ENCODE measurements around the gene CDKAL1.
A peak's percentile ranks its signal among the peaks of the same experiment; 100 is the strongest.

The CDKAL1 gene

DNA sequence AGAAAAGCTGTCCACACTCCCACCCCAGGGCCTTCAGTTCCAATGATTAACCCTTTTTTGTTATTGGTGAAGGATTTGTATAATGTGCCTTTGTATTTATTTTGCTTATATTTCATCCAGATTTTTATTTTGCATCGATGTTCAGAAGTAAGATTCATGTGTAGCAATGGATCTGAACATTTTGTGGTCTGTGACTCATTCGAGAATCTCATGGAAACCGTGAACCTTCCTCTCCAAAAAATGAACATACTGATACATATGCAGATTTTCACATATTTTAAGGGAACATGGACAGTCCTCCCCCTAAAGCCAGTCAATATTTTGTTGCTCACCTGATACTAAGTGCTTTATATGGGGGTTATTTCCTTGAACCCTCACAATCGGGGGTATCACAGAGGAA, 637.5 kb downstream of the CDKAL1 start:
- H3K27ac ChIP-seq (ENCODE audit: low read length): no peak overlapping the region
- no peaks in the 10 kb centered on the region for H3K36me3 ChIP-seq (ENCODE audit: control insufficient read depth, insufficient read depth, low read length)
- no peaks in the 10 kb centered on the region for H3K9me3 ChIP-seq (ENCODE audit: control insufficient read depth, insufficient read depth, low read length)
- DNase-seq (ENCODE audit: low read depth, low spot score): no peak
- no peaks in the 10 kb centered on the region for H3K4me1 ChIP-seq (ENCODE audit: control insufficient read depth, insufficient read depth, low read length)
- WGBS (ENCODE audit: insufficient coverage, insufficient read length): no CpG with 5 or more reads among the region's 4 CpGs
- H3K27me3 ChIP-seq (ENCODE audit: control insufficient read depth, insufficient read depth, low read length): no peaks in the 10 kb centered on the region
- no peak overlapping the region for H3K4me3 ChIP-seq (ENCODE audit: low read length)

DNA sequence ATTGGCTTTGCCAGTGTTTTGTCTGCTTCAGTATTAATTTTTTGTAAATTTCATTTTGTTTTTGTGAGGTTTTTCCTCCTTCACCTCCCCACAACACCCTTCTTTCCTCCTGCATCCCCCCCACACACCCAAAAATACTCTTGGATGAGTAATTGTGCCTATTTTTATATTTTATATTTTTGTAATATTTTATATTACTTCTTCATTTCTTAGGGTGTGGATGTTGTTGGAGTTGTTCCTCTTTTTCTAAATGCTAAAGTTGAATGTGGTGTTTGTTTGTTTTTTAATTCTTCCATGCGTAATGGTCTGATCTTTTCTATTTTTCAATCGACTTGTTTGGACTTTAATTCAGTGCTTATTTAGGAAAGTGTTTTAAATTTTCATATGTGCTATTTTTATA, 638.8 kb downstream of the CDKAL1 start:
- H3K4me3 ChIP-seq (ENCODE audit: low read length): no peak overlapping the region
- no peaks in the 10 kb centered on the region for H3K27me3 ChIP-seq (ENCODE audit: control insufficient read depth, insufficient read depth, low read length)
- H3K36me3 ChIP-seq (ENCODE audit: control insufficient read depth, insufficient read depth, low read length): no peaks in the 10 kb centered on the region
- WGBS (ENCODE audit: insufficient coverage, insufficient read length): no CpG with 5 or more reads among the region's 2 CpGs
- no peaks in the 10 kb centered on the region for H3K9me3 ChIP-seq (ENCODE audit: control insufficient read depth, insufficient read depth, low read length)
- no peak for DNase-seq (ENCODE audit: low read depth, low spot score)
- no peak overlapping the region for H3K27ac ChIP-seq (ENCODE audit: low read length)
- H3K4me1 ChIP-seq (ENCODE audit: control insufficient read depth, insufficient read depth, low read length): no peaks in the 10 kb centered on the region

DNA sequence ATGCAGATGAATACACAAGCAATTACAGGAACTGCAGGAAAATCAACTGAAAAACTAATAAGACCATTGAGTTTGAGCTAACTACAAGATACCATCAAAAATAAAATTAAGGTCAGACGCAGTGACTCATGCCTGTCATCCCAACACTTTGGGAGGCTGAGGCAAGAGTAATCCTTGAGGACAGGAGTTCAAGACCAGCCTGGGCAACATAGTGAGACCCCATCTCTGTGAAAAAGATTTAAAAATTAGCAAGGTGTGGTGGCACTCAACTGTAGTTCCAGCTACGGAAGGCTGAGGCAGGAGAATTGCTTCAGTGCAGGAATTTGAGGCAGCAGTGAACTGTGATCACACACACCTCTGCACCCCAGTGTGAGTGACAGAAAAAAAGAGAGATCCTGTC, 639.4 kb downstream of the CDKAL1 start:
- no peak overlapping the region for H3K27ac ChIP-seq (ENCODE audit: low read length)
- H3K4me3 ChIP-seq (ENCODE audit: low read length): no peak overlapping the region
- no peaks in the 10 kb centered on the region for H3K4me1 ChIP-seq (ENCODE audit: control insufficient read depth, insufficient read depth, low read length)
- no CpG with 5 or more reads among the region's 2 CpGs for WGBS (ENCODE audit: insufficient coverage, insufficient read length)
- no peaks in the 10 kb centered on the region for H3K9me3 ChIP-seq (ENCODE audit: control insufficient read depth, insufficient read depth, low read length)
- no peaks in the 10 kb centered on the region for H3K27me3 ChIP-seq (ENCODE audit: control insufficient read depth, insufficient read depth, low read length)
- no peaks in the 10 kb centered on the region for H3K36me3 ChIP-seq (ENCODE audit: control insufficient read depth, insufficient read depth, low read length)
- no peak for DNase-seq (ENCODE audit: low read depth, low spot score)

DNA sequence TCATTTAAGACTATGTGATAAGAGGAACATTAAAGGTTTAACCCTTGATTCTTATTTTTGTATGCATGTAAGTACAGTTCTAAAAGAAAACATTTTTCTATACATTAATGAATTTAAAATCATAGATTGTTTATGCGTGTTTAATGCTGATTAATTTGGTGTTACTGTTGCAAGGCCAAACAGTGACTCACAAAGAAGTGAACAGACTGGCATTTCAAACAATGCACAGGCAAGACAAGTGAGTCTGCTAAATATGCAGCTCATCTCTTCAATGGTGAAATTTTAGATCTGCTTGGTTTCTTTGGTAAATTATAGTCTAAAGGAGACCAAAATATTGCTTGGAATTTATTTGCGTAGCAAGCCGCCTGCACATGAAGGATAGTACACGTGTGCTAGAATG, 641.9 kb downstream of the CDKAL1 start:
- no peaks in the 10 kb centered on the region for H3K27me3 ChIP-seq (ENCODE audit: control insufficient read depth, insufficient read depth, low read length)
- no peaks in the 10 kb centered on the region for H3K9me3 ChIP-seq (ENCODE audit: control insufficient read depth, insufficient read depth, low read length)
- H3K4me3 ChIP-seq (ENCODE audit: low read length): no peak overlapping the region
- DNase-seq (ENCODE audit: low read depth, low spot score): no peak
- WGBS (ENCODE audit: insufficient coverage, insufficient read length): no CpG with 5 or more reads among the region's 4 CpGs
- no peaks in the 10 kb centered on the region for H3K4me1 ChIP-seq (ENCODE audit: control insufficient read depth, insufficient read depth, low read length)
- H3K36me3 ChIP-seq (ENCODE audit: control insufficient read depth, insufficient read depth, low read length): no peaks in the 10 kb centered on the region
- no peak overlapping the region for H3K27ac ChIP-seq (ENCODE audit: low read length)

DNA sequence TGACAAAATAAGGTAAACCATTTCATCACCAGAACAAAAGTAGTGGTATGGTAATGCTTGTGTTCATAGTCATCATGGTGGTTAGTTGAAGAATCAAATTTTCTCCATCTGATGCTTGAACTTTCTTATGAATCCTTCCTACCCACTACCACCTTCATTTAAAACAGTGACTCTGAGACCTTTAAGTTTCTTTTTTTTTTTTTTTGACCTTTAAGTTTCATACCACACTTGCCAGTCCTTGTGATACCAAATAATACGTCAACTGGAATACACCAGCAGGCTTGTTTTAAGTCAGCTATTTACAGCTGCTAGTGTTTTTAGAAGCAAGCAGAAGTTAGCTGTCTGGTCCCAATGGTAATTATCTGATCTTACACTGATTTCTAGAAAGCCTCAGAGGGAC, 645.9 kb downstream of the CDKAL1 start:
- no CpG with 5 or more reads among the region's 1 CpG for WGBS (ENCODE audit: insufficient coverage, insufficient read length)
- Histone ChIP-seq H3K36me3 (ENCODE audit: control insufficient read depth, insufficient read depth, low read length) (no peaks in the 10 kb centered on the region), H3K4me1 (ENCODE audit: control insufficient read depth, insufficient read depth, low read length) (no peaks in the 10 kb centered on the region), H3K4me3 (ENCODE audit: low read length) (no peak overlapping the region), H3K27me3 (ENCODE audit: control insufficient read depth, insufficient read depth, low read length) (no peaks in the 10 kb centered on the region), H3K9me3 (ENCODE audit: control insufficient read depth, insufficient read depth, low read length) (no peaks in the 10 kb centered on the region), H3K27ac (ENCODE audit: low read length) (no peak overlapping the region)
- DNase-seq (ENCODE audit: low read depth, low spot score): no peak

DNA sequence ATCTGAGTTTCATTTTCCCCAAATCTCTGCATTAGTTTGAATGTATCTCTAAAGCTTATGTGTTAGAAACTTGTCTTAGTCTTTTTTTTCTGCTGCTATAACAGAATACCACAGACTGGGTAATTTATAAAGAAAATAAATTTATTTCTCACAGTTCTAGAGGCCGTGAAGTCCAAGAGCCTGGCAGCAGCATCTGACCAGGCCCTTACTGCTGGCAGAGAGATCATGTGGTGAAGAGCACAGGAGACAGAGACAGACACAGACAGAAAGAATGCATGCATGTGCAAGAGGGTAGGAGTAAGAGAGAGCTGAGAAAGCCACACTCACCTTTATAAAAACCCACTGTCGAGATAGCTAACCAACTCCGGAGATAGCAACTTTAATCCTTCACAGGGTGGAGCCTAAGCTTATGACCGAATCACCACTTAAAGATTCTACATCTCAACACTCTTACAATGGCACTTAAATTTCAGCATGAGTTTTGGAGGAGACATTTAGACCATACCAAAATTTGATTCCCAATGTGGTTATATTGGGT, 646.6 kb downstream of the CDKAL1 start:
- H3K27ac ChIP-seq (ENCODE audit: low read length): no peak overlapping the region
- H3K27me3 ChIP-seq (ENCODE audit: control insufficient read depth, insufficient read depth, low read length): no peaks in the 10 kb centered on the region
- DNase-seq (ENCODE audit: low read depth, low spot score): no peak
- no peaks in the 10 kb centered on the region for H3K36me3 ChIP-seq (ENCODE audit: control insufficient read depth, insufficient read depth, low read length)
- H3K4me1 ChIP-seq (ENCODE audit: control insufficient read depth, insufficient read depth, low read length): no peaks in the 10 kb centered on the region
- no peak overlapping the region for H3K4me3 ChIP-seq (ENCODE audit: low read length)
- no peaks in the 10 kb centered on the region for H3K9me3 ChIP-seq (ENCODE audit: control insufficient read depth, insufficient read depth, low read length)
- no CpG with 5 or more reads among the region's 4 CpGs for WGBS (ENCODE audit: insufficient coverage, insufficient read length)

DNA sequence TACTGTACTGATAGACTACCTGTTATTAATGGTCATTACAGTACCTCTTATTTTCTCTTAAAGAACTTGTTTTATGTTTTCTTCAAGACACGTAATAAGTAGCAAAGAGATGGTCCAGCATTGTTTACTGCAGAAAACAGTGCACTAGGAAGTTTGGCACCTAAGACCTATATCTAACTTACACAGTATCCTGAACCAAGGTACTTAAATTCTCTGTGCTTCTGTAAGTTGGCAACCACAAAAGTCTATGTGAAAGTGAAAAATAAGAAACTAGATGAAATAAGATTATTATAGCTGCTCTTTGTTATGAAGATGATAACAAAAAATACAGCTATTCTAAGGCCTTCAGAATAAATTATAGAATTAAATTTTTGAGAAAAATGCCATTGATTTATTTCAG, 647.6 kb downstream of the CDKAL1 start:
- H3K27ac ChIP-seq (ENCODE audit: low read length): no peak overlapping the region
- no peak overlapping the region for H3K4me3 ChIP-seq (ENCODE audit: low read length)
- H3K27me3 ChIP-seq (ENCODE audit: control insufficient read depth, insufficient read depth, low read length): no peaks in the 10 kb centered on the region
- no peak for DNase-seq (ENCODE audit: low read depth, low spot score)
- H3K9me3 ChIP-seq (ENCODE audit: control insufficient read depth, insufficient read depth, low read length): no peaks in the 10 kb centered on the region
- WGBS (ENCODE audit: insufficient coverage, insufficient read length): no CpG with 5 or more reads among the region's 1 CpG
- H3K4me1 ChIP-seq (ENCODE audit: control insufficient read depth, insufficient read depth, low read length): no peaks in the 10 kb centered on the region
- no peaks in the 10 kb centered on the region for H3K36me3 ChIP-seq (ENCODE audit: control insufficient read depth, insufficient read depth, low read length)

DNA sequence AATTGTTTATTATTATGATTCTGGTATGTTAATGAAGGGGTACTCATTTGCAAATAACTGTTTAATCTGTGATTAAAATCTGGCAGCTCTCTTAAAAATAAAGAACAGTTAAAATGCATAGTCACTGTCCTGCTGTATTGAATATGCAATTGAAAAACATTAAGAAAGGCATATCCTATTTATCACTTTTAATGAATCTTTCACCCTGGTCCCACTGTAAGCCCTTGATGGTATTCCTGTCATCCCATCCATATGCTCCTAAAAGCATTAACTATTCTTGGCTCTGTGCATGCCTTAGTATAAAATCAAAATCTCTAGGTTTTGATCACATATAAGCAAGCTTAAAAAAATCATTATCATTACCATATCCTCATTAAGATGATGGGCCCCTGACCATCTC, 648.3 kb downstream of the CDKAL1 start:
- Histone ChIP-seq H3K4me1 (ENCODE audit: control insufficient read depth, insufficient read depth, low read length) (no peaks in the 10 kb centered on the region), H3K4me3 (ENCODE audit: low read length) (no peak overlapping the region), H3K36me3 (ENCODE audit: control insufficient read depth, insufficient read depth, low read length) (no peaks in the 10 kb centered on the region), H3K27ac (ENCODE audit: low read length) (no peak overlapping the region), H3K9me3 (ENCODE audit: control insufficient read depth, insufficient read depth, low read length) (no peaks in the 10 kb centered on the region), H3K27me3 (ENCODE audit: control insufficient read depth, insufficient read depth, low read length) (no peaks in the 10 kb centered on the region)
- DNase-seq (ENCODE audit: low read depth, low spot score): no peak

DNA sequence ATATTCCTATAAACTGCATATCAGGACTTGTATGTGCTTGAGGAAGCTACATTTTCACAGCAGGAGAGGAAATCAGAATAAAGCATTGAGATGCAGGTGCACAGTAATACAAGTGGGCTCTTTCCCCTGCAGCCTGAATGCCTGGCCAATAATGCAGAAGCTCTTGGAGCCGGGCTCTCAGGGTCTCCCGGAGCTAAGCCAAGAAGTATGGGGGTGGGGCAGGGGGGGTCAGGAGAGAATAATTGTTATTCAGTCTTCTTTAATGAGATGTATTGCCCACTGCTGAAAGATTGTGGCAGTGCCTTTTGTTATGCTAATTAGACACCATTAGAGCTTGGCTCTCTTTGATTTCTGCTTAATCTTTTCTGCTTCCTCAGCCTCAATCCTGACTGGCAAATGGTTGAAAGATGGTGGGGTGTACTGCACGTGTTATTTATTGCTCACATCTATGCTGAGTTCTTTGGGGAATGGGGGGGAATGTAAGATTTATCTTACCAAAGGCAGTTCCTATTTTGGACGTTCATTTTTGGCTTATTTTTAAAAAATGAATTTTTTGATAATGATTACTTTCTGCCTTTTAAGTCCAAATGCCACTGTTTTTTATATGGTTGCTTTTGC, 651.7 kb downstream of the CDKAL1 start:
- DNase-seq (ENCODE audit: low read depth, low spot score): peak; percentile 68
- H3K36me3 ChIP-seq (ENCODE audit: control insufficient read depth, insufficient read depth, low read length): no peaks in the 10 kb centered on the region
- no peaks in the 10 kb centered on the region for H3K9me3 ChIP-seq (ENCODE audit: control insufficient read depth, insufficient read depth, low read length)
- no CpG with 5 or more reads among the region's 4 CpGs for WGBS (ENCODE audit: insufficient coverage, insufficient read length)
- no peaks in the 10 kb centered on the region for H3K27me3 ChIP-seq (ENCODE audit: control insufficient read depth, insufficient read depth, low read length)
- no peak overlapping the region for H3K27ac ChIP-seq (ENCODE audit: low read length)
- H3K4me3 ChIP-seq (ENCODE audit: low read length): no peak overlapping the region
- peaks cover 3% of the 10 kb centered on the region; the same call in 1 of the 2 replicates for H3K4me1 ChIP-seq (ENCODE audit: control insufficient read depth, insufficient read depth, low read length)

DNA sequence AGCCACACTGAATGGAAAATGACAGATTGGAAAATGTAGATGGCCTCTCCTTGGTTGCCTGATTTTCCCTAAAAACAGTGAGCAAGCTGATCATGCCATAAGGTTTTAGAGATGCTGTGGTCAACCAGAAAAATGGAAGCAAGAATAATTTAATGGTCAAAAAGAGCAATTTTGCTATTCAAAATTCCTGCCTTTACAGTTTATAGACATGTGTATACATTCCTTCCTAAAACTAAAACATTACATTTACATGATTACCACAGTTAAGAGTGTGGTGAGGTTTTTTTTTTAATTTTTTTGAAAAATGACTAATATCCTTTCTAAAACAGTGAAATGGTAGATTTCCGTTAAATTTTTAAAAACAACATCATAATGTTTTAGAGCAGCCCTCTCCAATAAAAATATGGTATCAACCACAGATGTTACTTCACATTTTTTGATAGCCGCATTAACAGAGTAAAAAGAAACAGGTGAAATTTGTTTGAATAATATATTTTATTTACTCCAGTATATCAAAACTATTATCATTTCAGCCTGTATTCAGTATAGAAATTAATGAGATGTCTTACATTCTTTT, 652.3 kb downstream of the CDKAL1 start:
- H3K9me3 ChIP-seq (ENCODE audit: control insufficient read depth, insufficient read depth, low read length): no peaks in the 10 kb centered on the region
- no peak for DNase-seq (ENCODE audit: low read depth, low spot score)
- no peak overlapping the region for H3K27ac ChIP-seq (ENCODE audit: low read length)
- WGBS (ENCODE audit: insufficient coverage, insufficient read length): no CpG with 5 or more reads among the region's 2 CpGs
- H3K4me3 ChIP-seq (ENCODE audit: low read length): no peak overlapping the region
- H3K36me3 ChIP-seq (ENCODE audit: control insufficient read depth, insufficient read depth, low read length): no peaks in the 10 kb centered on the region
- peaks cover 3% of the 10 kb centered on the region; the same call in 1 of the 2 replicates for H3K4me1 ChIP-seq (ENCODE audit: control insufficient read depth, insufficient read depth, low read length)
- H3K27me3 ChIP-seq (ENCODE audit: control insufficient read depth, insufficient read depth, low read length): no peaks in the 10 kb centered on the region

DNA sequence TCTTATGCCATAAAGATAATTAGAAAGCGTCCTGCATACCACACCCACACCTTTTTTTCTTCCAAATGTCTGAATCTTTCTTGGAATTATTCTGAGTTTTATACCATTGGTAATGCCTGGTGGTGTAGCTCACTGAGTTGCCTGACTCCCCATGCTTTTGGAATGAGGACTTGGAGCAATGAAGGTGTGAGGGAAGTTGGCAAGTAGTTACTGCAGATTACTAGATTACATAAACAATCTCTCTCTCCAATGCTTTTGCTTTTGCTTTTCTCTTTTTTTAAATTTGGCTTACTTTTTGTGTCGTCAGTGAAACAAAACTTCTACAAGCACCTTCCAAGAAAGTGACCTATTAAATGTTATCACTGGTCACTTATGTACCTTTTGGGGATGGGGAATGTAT, 653.2 kb downstream of the CDKAL1 start:
- DNase-seq (ENCODE audit: low read depth, low spot score): no peak
- WGBS (ENCODE audit: insufficient coverage, insufficient read length): no CpG with 5 or more reads among the region's 2 CpGs
- no peak overlapping the region for H3K27ac ChIP-seq (ENCODE audit: low read length)
- no peaks in the 10 kb centered on the region for H3K27me3 ChIP-seq (ENCODE audit: control insufficient read depth, insufficient read depth, low read length)
- H3K36me3 ChIP-seq (ENCODE audit: control insufficient read depth, insufficient read depth, low read length): no peaks in the 10 kb centered on the region
- no peaks in the 10 kb centered on the region for H3K9me3 ChIP-seq (ENCODE audit: control insufficient read depth, insufficient read depth, low read length)
- peaks cover 3% of the 10 kb centered on the region; the same call in 1 of the 2 replicates for H3K4me1 ChIP-seq (ENCODE audit: control insufficient read depth, insufficient read depth, low read length)
- no peak overlapping the region for H3K4me3 ChIP-seq (ENCODE audit: low read length)

Data from iPS DF 6.9 (cell line).